ENCODE results near the gene CAMK2B. TPM values are rescaled to one million over a fixed set of nuclear protein-coding genes. Genes with fewer than 3 reads are reported as not detected.

The CAMK2B gene
- total and polyA plus RNA-seq, 2 of the 13 experiments (the other 11 are each of a cell fraction or from before 2014, with no cell fraction given), result 0.27 to 0.48 TPM

DNA sequence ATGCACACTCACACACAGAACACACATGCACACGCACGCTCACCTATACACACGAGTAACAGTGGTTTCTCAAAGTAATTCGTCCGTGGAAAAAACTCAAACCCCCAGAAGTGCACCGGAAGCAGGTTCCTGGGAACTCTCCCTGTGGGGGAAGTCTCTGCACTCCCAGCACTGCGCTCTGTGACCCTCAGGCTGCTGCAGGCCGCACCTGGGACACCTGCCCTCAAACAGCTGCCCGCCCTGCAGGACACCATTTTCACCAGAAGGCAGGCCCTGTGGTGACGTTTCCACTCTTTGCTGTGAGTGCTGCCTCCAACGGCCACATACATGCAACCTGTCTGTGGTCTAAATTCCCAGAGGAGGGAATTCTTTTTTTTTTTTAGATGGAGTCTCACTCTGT is 103.3 kb downstream of the CAMK2B start (continued):
- no peak for TF ChIP-seq ZNF318 (CRISPR knock-in tag; IDR thresholded peaks at IDR 0.05)
- TF ChIP-seq, protein P1, sequence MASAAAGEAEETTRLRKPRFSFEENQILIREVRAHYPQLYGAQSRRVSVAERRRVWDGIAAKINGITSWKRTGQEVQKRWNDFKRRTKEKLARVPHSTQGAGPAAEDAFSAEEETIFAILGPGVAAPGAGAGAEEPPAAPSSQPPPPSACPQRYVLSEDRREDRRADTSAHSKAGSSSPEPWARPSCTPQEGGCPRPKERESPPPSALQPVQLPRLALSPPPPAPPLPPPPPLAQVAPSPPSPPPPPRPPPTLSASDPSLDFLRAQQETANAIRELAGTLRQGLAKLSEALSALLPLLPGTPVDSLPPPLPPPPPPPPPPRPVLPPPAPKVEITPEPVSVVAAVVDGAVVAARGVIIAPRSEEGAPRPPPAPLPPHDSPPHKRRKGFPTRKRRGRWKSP (CRISPR knock-in tag; IDR thresholded peaks at IDR 0.05), result no peak
- no peak for TF ChIP-seq EP300 (IDR thresholded peaks at IDR 0.05; ENCODE audit: low read depth in 2 of 2, low read length in 2 of 2)
- no peak for TF ChIP-seq EP300 (CRISPR knock-in tag; IDR thresholded peaks at IDR 0.05; ENCODE audit: borderline replicate concordance)
- no peak for TF ChIP-seq NFE2L2 (IDR thresholded peaks at IDR 0.05; ENCODE audit: low read length)
